PC-3 (cell line): ENCODE results near the gene RHOJ. TPM values are rescaled to one million over a fixed set of nuclear protein-coding genes. Genes with fewer than 3 reads are reported as not detected.

ENCODE experiments used
- ATAC-seq: fragments of 200-7000 bp; cut with Tn5 transposase; 2 replicates; pipeline ENCODE4 v1.9.1; 2020; ENCODE audit warnings: mild to moderate bottlenecking, moderate library complexity
- BruUV-seq: library from RNA; stranded (reverse); fragments of 400-500 nt; replicated peaks from 2 replicates; lab custom pipeline; 2021; lab: Mats Ljungman, UMichigan
- CTCF ChIA-PET: fragments of 300-600 bp; sonication (Branson Sonifier 250); formaldehyde crosslinking; loops from one replicate; lab custom pipeline; 2022; ENCODE audit warnings: antibody characterized with exemption; lab: Charles Lee
- POLR2A ChIA-PET: fragments of 300-600 bp; sonication (Branson Sonifier 250); formaldehyde crosslinking; loops from one replicate; lab custom pipeline; 2022; ENCODE audit warnings: antibody characterized with exemption; ENCODE audit not compliant: unreplicated experiment; lab: Charles Lee
- DNase-seq: peaks from one replicate; pipeline ENCODE4 v3.0.0-alpha.2; 2015
- H2AFZ ChIP-seq: fragments of 300-600 bp; sonication (generic); 2 replicates; pipeline ENCODE4 v1.6.0; 2016; ENCODE audit warnings: antibody characterized with exemption, low read length
- H3F3A ChIP-seq: fragments of 300-600 bp; sonication (generic); one replicate; pipeline ENCODE4 v1.6.0; 2017; ENCODE audit warnings: antibody characterized with exemption, low read length, control low read depth, mild to moderate bottlenecking; ENCODE audit not compliant: unreplicated experiment
- H3K27ac ChIP-seq: fragments of 300-600 bp; sonication (generic); 2 replicates; pipeline ENCODE4 v1.5.1; 2016; ENCODE audit warnings: mild to moderate bottlenecking, low read length
- H3K27me3 ChIP-seq: fragments of 300-600 bp; sonication (generic); 2 replicates; pipeline ENCODE4 v1.6.1; 2016; ENCODE audit warnings: low read length, mixed read lengths
- H3K36me3 ChIP-seq: fragments of 300-600 bp; sonication (generic); 2 replicates; pipeline ENCODE4 v1.6.1; 2016; ENCODE audit warnings: low read depth, mixed run types, low read length, mixed read lengths
- H3K4me1 ChIP-seq: fragments of 300-600 bp; sonication (generic); 2 replicates; pipeline ENCODE4 v1.5.1; 2016; ENCODE audit warnings: low read length; ENCODE audit not compliant: insufficient read depth
- H3K4me2 ChIP-seq: fragments of 300-600 bp; sonication (generic); 2 replicates; pipeline ENCODE4 v1.6.0; 2016; ENCODE audit warnings: low read length
- H3K4me3 ChIP-seq: fragments of 300-600 bp; sonication (generic); 2 replicates; pipeline ENCODE4 v1.5.1; 2016; ENCODE audit warnings: mild to moderate bottlenecking, low read length, mixed read lengths
- H3K79me2 ChIP-seq: fragments of 300-600 bp; sonication (generic); 2 replicates; pipeline ENCODE4 v1.6.1; 2017; ENCODE audit warnings: low read length, mixed read lengths
- H3K9ac ChIP-seq: fragments of 300-600 bp; sonication (generic); 2 replicates; pipeline ENCODE4 v1.6.0; 2016; ENCODE audit warnings: mild to moderate bottlenecking, low read length
- H3K9me2 ChIP-seq: fragments of 300-600 bp; sonication (generic); replicated peaks from 2 replicates; pipeline ENCODE4 v1.6.1; 2016; ENCODE audit warnings: mixed run types, low read length, mixed read lengths
- H3K9me3 ChIP-seq: fragments of 300-600 bp; sonication (generic); 2 replicates; pipeline ENCODE4 v1.6.1; 2016; ENCODE audit warnings: low read length, mixed read lengths
- H4K20me1 ChIP-seq: fragments of 300-600 bp; sonication (generic); 2 replicates; pipeline ENCODE4 v1.6.1; 2016; ENCODE audit warnings: low read length, mixed read lengths
- CTCF ChIP-seq: fragments of 300-600 bp; sonication (generic); conservative IDR thresholded peaks from 2 replicates; pipeline ENCODE4 v1.5.1; 2017; ENCODE audit warnings: antibody characterized with exemption, low read depth, mild to moderate bottlenecking, low read length
- EZH2 ChIP-seq: fragments of 300-600 bp; sonication (generic); IDR thresholded peaks from one replicate; pipeline ENCODE4 v1.6.1; 2017; ENCODE audit warnings: antibody characterized with exemption, mild to moderate bottlenecking, low read length; ENCODE audit not compliant: unreplicated experiment
- EZH2phosphoT487 ChIP-seq: fragments of 300-600 bp; sonication (generic); IDR thresholded peaks from 2 replicates; pipeline ENCODE4 v1.6.1; 2018; ENCODE audit warnings: mild to moderate bottlenecking, antibody characterized with exemption, low read length, borderline replicate concordance
- intact Hi-C: fragments of 100-400 bp; cut with micrococcal nuclease; formaldehyde crosslinking; loops from 2 replicates; pipeline ENCODE4 v1.9.0; 2023
- total RNA-seq: library from RNA; depleted of rRNA; stranded (reverse); fragments of >200 nt; gene quantifications from 2 replicates; pipeline ENCODE4 v1.2.3, GENCODE V29; 2014

The RHOJ gene
- total RNA-seq, 1 experiment from 2014 or later, result not detected

- Histone ChIP-seq H3K4me2 (no peak overlapping the region), H3K79me2 (no peaks in the 10 kb centered on the region), H3K9ac (no peak overlapping the region), H3F3A (no peaks in the 10 kb centered on the region), H3K9me2 (no peaks in the 10 kb centered on the region), H4K20me1 (no peaks in the 10 kb centered on the region), H3K36me3 (no peaks in the 10 kb centered on the region), H3K4me1 (no peaks in the 10 kb centered on the region), H3K27ac (no peak overlapping the region), H3K9me3 (no peaks in the 10 kb centered on the region), H3K4me3 (no peak overlapping the region), H2AFZ (no peak overlapping the region), H3K27me3 (peaks cover 15% of the 10 kb centered on the region; the same call in 1 of the 2 replicates)
- no peak for DNase-seq
- intact Hi-C loops, result no loop called here
- BruUV-seq, result no TSS peak
- ChIA-PET CTCF (no interaction called here), POLR2A (no interaction called here)
- no peak for TF ChIP-seq CTCF
- ATAC-seq, result no peak
Observed at GRCh38 chr14:63262446-63262845, 58.2 kb downstream of the RHOJ start.

- H3K9me3 ChIP-seq, result no peaks in the 10 kb centered on the region
- ChIA-PET CTCF (no interaction called here), POLR2A (no interaction called here)
- H3K27ac ChIP-seq, result no peak overlapping the region
- no peak overlapping the region for H3K4me2 ChIP-seq
- ATAC-seq, result no peak
- H4K20me1 ChIP-seq, result no peaks in the 10 kb centered on the region
- no peaks in the 10 kb centered on the region for H3K79me2 ChIP-seq
- BruUV-seq, result no TSS peak
- H2AFZ ChIP-seq, result no peak overlapping the region
- H3K9ac ChIP-seq, result no peak overlapping the region
- no peaks in the 10 kb centered on the region for H3K9me2 ChIP-seq
- no peaks in the 10 kb centered on the region for H3K36me3 ChIP-seq
- intact Hi-C loops, result no loop called here
- TF ChIP-seq EZH2phosphoT487 (no peak), EZH2 (no peak), CTCF (no peak)
- peak; percentile 14 for DNase-seq
- peaks cover 48% of the 10 kb centered on the region for H3K27me3 ChIP-seq
- no peaks in the 10 kb centered on the region for H3K4me1 ChIP-seq
- no peaks in the 10 kb centered on the region for H3F3A ChIP-seq
- no peak overlapping the region for H3K4me3 ChIP-seq
Observed at GRCh38 chr14:63266106-63266505, 61.9 kb downstream of the RHOJ start.

GRCh38 chr14:63267171-63267570 lies 62.9 kb downstream of the RHOJ start:
- H3K4me1 ChIP-seq, result no peaks in the 10 kb centered on the region
- H3K9ac ChIP-seq, result no peak overlapping the region
- no peak for ATAC-seq
- peaks cover 52% of the 10 kb centered on the region for H3K27me3 ChIP-seq
- H3K79me2 ChIP-seq, result no peaks in the 10 kb centered on the region
- intact Hi-C loops, result no loop called here
- no peaks in the 10 kb centered on the region for H3K9me2 ChIP-seq
- TF ChIP-seq EZH2phosphoT487 (no peak), CTCF (no peak), EZH2 (no peak)
- ChIA-PET CTCF (no interaction called here), POLR2A (no interaction called here)
- no peaks in the 10 kb centered on the region for H3K36me3 ChIP-seq
- no peaks in the 10 kb centered on the region for H3K9me3 ChIP-seq
- H4K20me1 ChIP-seq, result no peaks in the 10 kb centered on the region
- H3F3A ChIP-seq, result no peaks in the 10 kb centered on the region
- DNase-seq, result no peak
- no peak overlapping the region for H3K4me3 ChIP-seq
- H2AFZ ChIP-seq, result no peak overlapping the region
- no peak overlapping the region for H3K4me2 ChIP-seq
- no TSS peak for BruUV-seq
- no peak overlapping the region for H3K27ac ChIP-seq
